Posterior vena cava (tissue), 2 donors: ENCODE measurements around the gene CLEC16A. TPM values are rescaled to one million over a fixed set of nuclear protein-coding genes. Genes with fewer than 3 reads are reported as not detected.
A peak's percentile ranks its signal among the peaks of the same experiment; 100 is the strongest.

Source experiments
- DNase-seq: peaks from one replicate; pipeline ENCODE4 v3.0.0-alpha.2; 2020; ENCODE audit warnings: low spot score
- intact Hi-C, 2 donors: fragments of 100-400 bp; cut with DNase I; formaldehyde crosslinking; loops; one replicate each; pipeline versions ENCODE4 v1.14.1 to v1.14.2; 2022 to 2023
- total RNA-seq, 2 donors: library from RNA; stranded (reverse); fragmentation: NEBNext Ultra II Directional; extraction: Animal tissue kit (Norgen Biotek cat#: 25700); gene quantifications; one replicate each; pipeline ENCODE4 v1.2.1, GENCODE V29; 2021
- donor health status: DM: yes; HTN: yes; CAD: no.
- donor health status: DM: yes; HTN: yes; CAD: no.

The CLEC16A gene
- total RNA-seq, 2 donors from 2014 or later = 19.4 to 20.1 TPM

GRCh38 chr16:11130978-11131665, 186.8 kb downstream of the CLEC16A start:
- intact Hi-C loops = no loop called here
- no peak for DNase-seq

- intact Hi-C loops = no loop called here
- DNase-seq = no peak
Observed at GRCh38 chr16:11131706-11132105, 187.3 kb downstream of the CLEC16A start.

GRCh38 chr16:11133344-11133943, 189.1 kb downstream of the CLEC16A start:
- peak; percentile 94 for DNase-seq
- intact Hi-C loops = no loop called here

GRCh38 chr16:11134722-11135463, 190.5 kb downstream of the CLEC16A start:
- peak; percentile 89 for DNase-seq
- intact Hi-C loops = no loop called here

- intact Hi-C loops = no loop called here
- no peak for DNase-seq
Observed at GRCh38 chr16:11135464-11135973, 191.2 kb downstream of the CLEC16A start.

- intact Hi-C loops = no loop called here
Observed at GRCh38 chr16:11136600-11136999, 192.2 kb downstream of the CLEC16A start.

GRCh38 chr16:11138022-11138768, 193.8 kb downstream of the CLEC16A start:
- intact Hi-C loops = no loop called here
- peak; percentile 31 for DNase-seq

More at GRCh38 chr16:11136600-11136999, 192.2 kb downstream of the CLEC16A start:
- DNase-seq = no peak

- intact Hi-C loops = no loop called here
- peak; percentile 41 for DNase-seq
Observed at GRCh38 chr16:11138769-11139325, 194.5 kb downstream of the CLEC16A start.

- no peak for DNase-seq
- intact Hi-C loops = loop anchor here in 1 of 2 donors (5.0 kb wide), 1 partner anchor 1037 kb away; no protein-coding TSS in a partner anchor
Observed at GRCh38 chr16:11139326-11140097, 195.1 kb downstream of the CLEC16A start.

GRCh38 chr16:11140098-11140375, 195.7 kb downstream of the CLEC16A start:
- intact Hi-C loops = loop anchor here in 1 of 2 donors (5.0 kb wide), 1 partner anchor 1038 kb away; no protein-coding TSS in a partner anchor

GRCh38 chr16:11140466-11140865, 196.1 kb downstream of the CLEC16A start:
- intact Hi-C loops = loop anchor here in 1 of 2 donors (5.0 kb wide), 1 partner anchor 1038 kb away; no protein-coding TSS in a partner anchor
- no peak for DNase-seq

More at GRCh38 chr16:11140098-11140375, 195.7 kb downstream of the CLEC16A start:
- DNase-seq = no peak

- intact Hi-C loops = loop anchor here in 1 of 2 donors (5.0 kb wide), 1 partner anchor 1039 kb away; no protein-coding TSS in a partner anchor
- DNase-seq = no peak
Observed at GRCh38 chr16:11140867-11141266, 196.5 kb downstream of the CLEC16A start.

- intact Hi-C loops = loop anchor here in 1 of 2 donors (5.0 kb wide), 1 partner anchor 1039 kb away; no protein-coding TSS in a partner anchor
- DNase-seq = peak; percentile 76
Observed at GRCh38 chr16:11141409-11142260, 197.3 kb downstream of the CLEC16A start.

- no peak for DNase-seq
- intact Hi-C loops = loop anchor here in 1 of 2 donors (5.0 kb wide), 1 partner anchor 1040 kb away; no protein-coding TSS in a partner anchor
Observed at GRCh38 chr16:11142261-11142630, 197.9 kb downstream of the CLEC16A start.

GRCh38 chr16:11142951-11143350, 198.6 kb downstream of the CLEC16A start:
- peak; percentile 59 for DNase-seq
- intact Hi-C loops = loop anchor here in 1 of 2 donors (5.0 kb wide), 1 partner anchor 1041 kb away; no protein-coding TSS in a partner anchor

- intact Hi-C loops = loop anchor here in 1 of 2 donors (5.0 kb wide), 1 partner anchor 1041 kb away; no protein-coding TSS in a partner anchor
- DNase-seq = peak; percentile 51
Observed at GRCh38 chr16:11143372-11144035, 199.1 kb downstream of the CLEC16A start.
